Measurements from ENCODE around the gene SLCO3A1.

DNA sequence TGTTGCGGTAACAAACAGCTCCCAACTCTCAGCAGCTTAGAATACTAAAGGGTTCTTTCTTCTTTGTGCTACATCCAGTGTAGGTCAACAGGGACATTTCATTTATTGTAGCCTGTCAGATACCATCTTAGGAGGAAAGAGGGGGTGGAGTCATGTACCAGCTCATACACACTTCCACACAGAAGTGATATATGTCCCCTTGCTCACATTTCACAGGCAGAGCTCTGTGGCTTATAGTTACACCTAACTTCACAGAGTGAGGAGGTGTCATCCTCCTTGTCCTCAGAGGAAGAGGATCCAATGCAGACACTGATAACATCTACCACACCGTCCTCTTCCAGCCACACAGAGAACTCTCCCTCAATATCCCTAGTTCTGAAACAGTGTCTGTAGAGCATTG, 247.2 kb downstream of the SLCO3A1 start:
- TF ChIP-seq, protein P1, sequence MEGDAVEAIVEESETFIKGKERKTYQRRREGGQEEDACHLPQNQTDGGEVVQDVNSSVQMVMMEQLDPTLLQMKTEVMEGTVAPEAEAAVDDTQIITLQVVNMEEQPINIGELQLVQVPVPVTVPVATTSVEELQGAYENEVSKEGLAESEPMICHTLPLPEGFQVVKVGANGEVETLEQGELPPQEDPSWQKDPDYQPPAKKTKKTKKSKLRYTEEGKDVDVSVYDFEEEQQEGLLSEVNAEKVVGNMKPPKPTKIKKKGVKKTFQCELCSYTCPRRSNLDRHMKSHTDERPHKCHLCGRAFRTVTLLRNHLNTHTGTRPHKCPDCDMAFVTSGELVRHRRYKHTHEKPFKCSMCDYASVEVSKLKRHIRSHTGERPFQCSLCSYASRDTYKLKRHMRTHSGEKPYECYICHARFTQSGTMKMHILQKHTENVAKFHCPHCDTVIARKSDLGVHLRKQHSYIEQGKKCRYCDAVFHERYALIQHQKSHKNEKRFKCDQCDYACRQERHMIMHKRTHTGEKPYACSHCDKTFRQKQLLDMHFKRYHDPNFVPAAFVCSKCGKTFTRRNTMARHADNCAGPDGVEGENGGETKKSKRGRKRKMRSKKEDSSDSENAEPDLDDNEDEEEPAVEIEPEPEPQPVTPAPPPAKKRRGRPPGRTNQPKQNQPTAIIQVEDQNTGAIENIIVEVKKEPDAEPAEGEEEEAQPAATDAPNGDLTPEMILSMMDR (IDR thresholded peaks at IDR 0.05): no peak
- TF ChIP-seq POLR2A (IDR thresholded peaks at IDR 0.05): no peak
